RPMI7951 (cell line): Measurements from ENCODE around the gene TRIM63. TPM values are rescaled to one million over a fixed set of nuclear protein-coding genes. Genes with fewer than 3 reads are reported as not detected.
"Not testable (repeated sequence)": the region's sequence is repeated elsewhere in the genome, so short reads cannot be mapped to it uniquely, and the experiment has no call there.

Experiments used
- DNase-seq: peaks from one replicate; pipeline ENCODE4 v3.0.0-alpha.2; 2012; ENCODE audit warnings: low read depth
- total RNA-seq: library from RNA; depleted of rRNA; stranded (reverse); fragments of >200 nt; shearing (Covaris generic); gene quantifications from 2 replicates; pipeline ENCODE4 v1.2.3, GENCODE V29; 2014; rRNA removed

TRIM63 gene
- 0.12 TPM in 1 of 2 replicates, not detected in the other for total RNA-seq

DNA sequence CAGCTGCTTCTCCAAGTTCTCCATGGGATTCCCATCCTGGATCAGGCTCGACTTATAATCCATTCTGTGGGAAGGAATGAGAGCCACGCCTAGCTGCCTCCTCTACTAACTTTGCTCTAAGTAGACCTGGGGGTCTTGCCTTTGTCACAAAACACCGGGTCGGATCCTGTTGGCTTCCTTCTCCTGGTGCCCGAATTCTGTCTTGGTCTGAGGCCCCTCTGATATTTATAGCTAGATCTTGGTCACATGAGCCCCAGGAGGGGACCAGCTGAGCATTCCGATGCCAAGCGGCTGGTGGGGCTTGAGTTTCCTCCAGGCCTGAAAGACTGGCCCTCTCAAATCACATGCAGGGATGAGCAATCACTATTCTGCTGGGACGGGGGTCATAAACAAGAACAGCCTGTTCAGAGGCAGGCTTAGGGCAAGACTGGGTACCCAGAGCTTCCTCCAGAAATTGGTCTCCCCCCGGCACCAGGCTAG lies at the start of gene TRIM63:
Gene TRIM63 (minus strand): TSS at position 199 of the 480 bp plus-strand sequence. CDS start 136 bp downstream, at position 63.
- no peak for DNase-seq

DNA sequence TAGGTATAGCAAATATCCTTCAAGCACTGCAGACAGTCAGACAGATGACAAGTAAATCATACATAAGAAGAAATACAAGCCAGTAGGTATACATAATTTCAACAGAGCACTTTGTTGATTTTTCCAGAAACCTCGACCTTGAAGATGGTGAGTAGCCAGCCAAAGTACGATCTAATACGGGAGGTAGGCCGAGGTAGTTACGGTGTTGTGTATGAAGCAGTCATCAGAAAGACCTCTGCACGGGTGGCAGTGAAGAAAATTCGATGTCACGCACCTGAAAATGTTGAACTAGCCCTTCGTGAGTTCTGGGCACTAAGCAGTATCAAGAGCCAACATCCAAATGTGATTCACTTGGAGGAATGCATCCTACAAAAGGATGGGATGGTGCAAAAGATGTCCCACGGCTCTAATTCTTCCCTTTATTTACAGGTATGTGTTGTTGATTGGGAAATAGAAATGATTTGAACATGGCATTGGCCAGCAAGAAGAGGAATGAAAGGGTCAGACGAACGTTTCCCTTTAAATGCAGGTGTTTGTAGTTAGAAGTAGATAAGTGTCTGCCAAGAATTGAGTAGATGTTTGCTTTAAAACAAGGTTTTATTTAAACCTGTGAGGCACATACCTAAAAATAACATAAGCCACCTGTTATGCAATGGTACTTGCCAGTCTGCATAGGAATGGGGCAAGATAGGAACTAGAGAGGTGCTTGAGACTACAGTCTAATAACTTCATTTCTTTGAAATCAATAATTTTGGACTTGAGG lies 46.9 kb upstream of the TRIM63 start:
- no peak for DNase-seq

DNA sequence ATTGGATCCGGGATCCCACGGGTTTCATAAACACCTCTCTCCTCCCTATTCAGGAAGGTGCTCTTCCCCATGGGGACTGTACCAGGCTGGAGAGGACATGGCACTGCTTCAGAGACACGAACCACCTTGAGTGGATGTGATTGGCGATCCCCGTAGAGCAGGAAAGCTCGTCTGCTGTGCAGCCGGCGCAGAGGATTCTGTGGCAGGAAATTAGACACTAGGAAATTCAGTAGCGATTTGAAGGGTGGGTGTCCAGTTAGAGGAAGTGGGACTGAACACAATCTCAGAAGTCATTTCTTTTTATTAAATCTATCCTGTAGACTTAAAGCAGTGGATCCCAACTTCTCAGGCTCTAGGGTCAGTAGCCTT lies 45.0 kb upstream of the TRIM63 start:
- peak; percentile 15 for DNase-seq

DNA sequence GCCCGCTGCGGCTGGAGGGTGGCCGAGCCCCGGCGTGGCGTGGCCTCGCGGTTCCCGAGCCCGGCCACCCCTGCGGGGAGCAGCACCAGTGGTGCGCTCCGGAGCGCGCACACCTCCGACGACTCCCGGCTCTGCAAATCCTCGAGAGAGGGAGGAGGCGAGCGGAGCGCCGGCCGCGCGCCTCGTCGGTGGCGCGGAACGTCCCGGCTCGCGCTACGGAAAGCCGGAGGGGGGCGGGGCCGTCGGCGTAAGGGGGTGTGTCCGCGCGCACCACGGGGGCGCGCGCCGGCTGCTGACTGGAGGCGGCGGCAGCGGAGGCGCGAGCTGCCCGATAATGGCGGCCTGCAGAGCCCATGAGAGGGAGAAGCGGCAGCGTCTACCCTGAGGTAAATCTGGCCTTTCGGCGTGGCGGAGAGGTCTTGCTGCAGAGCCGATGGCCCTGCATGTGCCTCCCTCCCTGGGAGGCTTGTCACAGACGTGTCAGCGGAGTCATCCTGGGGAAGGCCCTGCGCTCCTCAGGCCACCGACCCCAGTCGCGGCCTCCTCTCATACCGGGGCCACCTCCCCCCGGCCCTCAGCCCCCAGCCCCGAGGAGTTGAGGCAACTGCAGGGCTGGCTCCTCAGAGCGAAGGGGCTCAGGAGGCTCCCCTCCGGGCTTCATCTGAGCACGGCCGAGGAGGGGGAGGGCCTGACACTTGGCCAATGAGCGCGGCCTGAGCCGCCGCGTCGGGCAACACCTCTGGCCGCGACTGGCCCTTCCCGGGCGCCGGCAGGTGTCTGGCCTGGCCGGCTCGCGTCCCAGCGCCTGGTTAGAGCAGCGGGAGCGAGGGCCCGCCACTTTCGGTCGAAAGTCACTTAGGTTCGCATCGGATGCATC lies 44.3 kb upstream of the TRIM63 start, which contains the start of gene PDIK1L:
Gene PDIK1L (plus strand): TSS at position 295 of the 877 bp plus-strand sequence. CDS start 2,485 bp downstream, outside the sequence.
- peak; percentile 95 for DNase-seq

DNA sequence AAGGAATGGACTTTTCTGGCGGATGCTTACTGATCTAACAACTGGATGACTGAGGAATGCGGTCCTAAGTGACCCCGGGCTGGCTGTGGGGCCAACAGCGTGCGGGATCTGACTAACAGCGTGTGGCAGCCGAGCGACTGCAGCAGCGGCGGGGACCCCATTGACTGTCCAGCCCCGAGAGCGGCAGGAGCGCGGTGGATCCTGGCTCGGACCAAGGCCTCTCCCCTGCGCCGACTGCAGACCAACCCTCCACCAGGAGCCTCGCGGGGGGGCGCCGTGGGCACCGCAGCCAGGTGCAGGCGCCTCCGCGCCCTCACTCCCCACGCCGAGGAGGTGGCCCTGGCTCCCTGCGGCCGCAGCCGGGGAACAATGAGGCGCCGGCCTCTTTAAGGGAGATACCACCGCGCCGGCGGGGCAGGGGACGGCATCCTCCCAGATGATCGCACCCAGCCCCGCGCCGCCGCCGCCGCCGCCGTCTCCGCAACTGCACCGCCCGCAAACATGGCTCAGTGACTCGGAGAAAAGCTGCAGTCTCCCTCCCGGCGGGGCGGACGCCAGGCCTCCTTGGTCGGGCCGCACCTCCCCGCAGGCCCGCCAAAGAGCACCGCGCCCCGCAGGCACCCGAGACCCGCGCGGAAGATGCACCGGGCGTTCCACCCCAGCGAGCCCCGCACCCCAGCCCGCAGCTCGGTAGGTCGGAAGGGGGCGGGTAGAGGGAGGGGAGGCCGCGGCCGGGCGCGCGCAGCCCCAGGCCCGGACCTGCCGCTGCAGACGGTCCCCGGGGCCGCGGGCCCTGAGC lies 43.5 kb upstream of the TRIM63 start:
- DNase-seq, result peak; percentile 75

DNA sequence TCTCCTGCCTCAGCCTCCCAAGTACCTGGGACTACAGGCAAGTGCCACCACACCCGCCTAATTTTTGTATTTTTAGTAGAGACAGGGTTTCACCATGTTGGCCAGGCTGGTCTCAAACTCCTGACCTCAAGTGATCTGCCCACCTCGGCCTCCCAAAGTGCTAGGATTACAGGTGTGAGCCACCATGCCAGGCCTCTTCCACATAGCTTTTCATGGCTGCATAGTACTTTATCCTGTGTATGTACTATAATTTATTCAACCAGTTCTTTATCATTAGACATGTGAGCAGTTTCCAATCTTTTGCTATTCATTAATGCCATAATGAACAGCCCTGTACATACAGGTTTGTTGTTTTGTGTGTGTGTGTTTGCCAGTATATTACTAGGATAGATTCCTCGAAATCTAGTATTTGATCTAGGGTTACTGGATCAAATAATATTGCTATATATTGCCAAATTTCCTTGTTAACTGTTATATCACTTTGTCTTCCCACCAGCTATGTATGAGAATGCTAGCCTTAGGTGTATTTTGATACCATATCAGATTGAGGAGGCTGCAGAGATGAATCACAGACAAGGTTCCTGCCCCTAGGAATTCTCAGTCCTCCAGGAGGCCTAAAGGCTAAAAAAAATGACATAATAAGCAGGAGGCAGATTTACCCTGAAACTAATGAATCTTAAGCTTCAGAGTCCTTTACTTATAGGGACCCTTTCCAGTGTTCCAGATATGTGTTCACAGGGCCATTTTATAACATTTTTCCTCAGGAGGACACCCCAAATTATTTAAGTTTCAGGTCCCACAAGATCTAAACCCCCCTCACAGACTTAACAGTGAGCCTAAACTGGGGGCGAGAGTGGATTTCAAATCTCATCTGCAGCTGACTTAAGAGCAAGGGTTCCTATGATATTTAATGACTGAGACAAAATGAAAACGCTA lies 42.1 kb upstream of the TRIM63 start:
- DNase-seq, result no peak

DNA sequence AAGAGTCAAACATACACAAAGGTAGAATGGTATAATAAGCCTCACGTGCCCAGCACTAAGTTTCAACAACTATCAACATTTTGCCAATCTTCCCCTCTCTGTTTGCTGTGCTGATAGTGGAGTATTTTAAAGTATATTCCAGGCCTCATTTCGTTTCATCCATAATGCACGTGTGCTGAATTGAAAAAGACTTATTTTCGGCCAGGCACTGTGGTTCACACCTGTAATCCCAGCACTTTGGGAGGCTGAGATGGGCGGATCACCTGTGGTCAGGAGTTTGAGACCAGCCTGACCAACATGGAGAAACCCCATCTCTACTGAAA lies 37.8 kb upstream of the TRIM63 start:
- not testable (repeated sequence) for DNase-seq

DNA sequence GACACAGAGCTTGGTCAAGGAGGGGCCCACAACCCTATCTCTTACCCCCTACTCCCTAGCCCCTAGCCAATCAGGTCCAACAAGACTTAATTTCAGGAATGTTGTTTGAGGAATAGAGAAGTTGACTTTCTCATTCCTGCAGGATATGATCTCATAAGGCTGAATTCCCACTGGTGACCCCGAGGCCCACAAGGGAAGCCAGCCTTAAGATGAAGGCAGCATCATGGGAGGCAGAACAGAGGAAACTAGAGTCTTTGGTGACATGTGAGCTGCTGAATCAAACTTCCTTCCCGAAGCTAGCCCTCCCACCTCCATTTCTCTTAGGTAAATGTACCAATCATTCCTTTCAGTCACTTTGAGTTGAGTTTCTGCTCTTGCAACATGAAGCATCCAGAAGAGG lies 35.1 kb upstream of the TRIM63 start:
- no peak for DNase-seq

DNA sequence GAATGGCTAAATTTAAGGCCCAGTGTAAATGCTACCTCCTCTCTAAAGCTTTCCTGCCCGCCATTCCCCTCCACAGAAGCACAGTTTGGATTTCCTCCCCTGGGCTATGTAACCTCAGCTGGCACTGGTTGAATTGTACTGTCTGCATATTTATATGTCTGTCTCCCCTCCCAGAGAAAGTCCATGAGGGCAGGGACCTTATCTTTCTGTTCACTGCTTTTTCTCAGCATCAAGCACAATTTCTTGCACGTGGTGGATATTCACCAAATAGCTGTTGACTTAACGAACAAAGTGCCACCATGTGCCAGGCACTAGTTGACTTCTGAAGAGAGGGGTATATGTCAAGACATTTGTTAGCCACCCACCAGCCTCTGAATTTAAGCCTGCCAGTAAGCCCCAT lies 34.7 kb upstream of the TRIM63 start:
- no peak for DNase-seq

DNA sequence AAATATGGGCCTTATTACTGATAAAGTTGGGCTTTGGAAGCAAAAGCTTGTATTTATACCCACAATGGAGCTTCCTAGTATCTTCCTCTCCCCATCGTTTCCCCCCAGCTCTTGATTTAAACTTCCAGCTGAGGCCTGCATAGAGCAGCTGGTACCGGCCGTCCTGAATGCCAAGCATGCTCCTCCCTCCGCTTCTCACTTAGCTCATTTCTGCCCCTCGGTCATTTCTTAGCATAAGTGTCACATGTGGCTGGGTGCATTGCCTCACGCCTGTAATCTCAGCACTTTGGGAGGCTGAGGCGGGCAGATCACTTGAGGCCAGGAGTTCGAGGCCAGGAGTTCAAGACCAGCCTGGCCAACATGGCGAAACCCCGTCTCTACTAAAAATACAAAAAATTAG lies 32.8 kb upstream of the TRIM63 start:
- DNase-seq, result not testable (repeated sequence)

DNA sequence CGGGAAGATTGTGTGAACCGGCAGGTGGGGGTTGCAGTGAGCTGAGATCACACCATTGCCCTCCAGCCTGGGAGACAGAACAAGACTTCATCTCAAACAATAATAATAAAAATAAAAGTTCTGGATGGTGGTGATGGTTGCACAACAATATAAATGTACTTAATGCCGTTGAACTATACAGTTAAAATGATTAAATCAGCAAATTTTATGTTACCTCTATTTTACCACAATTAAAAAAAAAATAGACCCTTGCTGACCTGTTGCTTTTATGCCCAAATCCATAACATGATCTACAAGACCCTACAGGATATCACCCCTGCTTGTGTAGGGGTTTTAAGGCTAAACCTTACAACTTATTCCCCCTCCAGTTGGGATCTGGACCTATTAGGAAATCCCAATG lies 32.4 kb upstream of the TRIM63 start:
- DNase-seq, result no peak

DNA sequence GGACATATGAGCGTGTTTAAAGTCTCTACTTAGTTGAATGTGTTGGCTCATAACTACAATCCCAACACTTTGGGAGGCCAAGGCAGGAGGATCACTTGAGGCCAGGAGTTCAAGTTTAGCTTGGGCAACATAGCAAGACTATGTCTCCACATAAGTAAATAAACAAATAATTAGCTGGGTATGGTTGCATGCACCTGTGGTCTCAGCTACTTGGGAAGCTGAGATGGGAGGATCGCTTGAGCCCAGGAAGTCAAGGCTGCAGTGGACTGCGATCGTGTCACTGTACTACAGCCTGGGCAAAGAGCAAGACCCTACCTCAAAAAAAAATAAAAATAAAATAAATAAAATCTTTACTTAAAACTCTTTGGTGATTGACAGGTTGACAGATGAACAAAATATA lies 31.2 kb upstream of the TRIM63 start:
- DNase-seq, result no peak

DNA sequence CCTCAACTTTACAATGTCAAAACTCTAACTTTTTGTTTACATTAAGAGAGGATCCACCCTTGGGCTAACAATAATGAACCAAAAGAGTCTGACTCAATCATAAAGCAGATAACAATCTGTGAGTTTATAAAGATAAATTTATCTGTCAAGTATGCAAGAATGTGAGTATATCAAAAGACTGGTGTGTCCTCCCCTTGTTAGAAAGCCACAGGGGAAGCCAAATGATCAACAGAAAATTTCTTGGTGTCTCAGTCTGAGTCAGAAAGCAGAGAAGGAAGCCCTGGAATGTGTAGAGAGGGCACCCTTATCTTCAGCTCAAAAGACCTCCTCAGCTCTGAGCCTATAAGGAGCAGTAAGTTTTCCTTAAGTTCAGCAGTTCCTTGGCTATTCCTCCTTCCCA lies 30.3 kb upstream of the TRIM63 start:
- DNase-seq, result peak; percentile 83

DNA sequence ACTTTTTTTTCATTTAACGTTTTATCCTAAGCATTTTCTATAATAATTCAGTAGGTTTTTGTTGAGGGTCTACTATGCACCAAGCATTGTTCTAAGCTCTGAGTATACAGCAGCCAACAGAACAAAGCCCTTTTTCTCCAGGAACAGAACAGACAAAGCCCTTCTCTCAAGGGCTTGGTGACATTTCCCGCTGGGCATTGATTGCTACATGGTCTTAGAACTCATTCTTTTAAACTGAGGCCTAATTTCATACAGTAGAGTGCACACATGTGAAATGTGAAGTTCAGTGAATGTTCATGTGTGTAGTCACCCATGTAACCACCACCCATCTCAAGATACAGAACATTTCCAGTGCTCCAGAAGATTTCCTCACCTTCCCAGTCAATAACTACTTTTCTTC lies 29.0 kb upstream of the TRIM63 start:
- no peak for DNase-seq

DNA sequence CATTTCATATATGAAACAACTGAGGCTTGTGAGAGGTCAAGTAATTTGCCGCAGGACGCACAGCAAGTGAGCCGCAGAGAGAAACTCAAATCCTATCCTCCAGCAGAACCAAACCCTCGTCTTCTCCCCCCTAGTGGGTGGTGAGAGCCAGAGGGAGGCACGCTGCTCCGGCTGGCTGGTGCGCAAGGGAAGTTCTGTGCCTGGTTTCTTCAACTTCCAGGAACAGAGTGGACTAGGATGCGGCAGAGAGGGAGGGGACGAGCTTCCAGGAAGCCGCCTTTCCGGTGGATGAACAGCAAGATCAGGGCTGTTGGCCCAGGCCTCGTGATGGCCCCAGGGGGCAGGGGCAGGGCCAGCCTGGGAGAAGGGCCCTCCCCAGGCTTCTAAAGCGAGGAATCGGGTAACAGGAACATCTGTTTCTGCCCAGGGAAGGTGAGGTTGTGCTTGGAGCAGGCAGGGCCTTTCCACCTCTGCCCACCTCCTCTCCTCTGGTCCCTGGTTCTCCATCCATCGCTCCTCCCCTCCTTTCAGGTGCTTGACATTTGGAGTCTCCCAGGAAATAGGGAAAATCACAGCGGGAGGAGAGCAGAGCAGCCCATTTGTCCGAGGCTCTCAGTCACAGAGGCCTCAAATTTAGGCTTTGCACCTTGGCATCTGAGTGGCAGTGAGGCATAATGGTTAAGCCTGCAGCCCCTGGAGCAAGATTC lies 27.4 kb upstream of the TRIM63 start:
- peak; percentile 79 for DNase-seq

DNA sequence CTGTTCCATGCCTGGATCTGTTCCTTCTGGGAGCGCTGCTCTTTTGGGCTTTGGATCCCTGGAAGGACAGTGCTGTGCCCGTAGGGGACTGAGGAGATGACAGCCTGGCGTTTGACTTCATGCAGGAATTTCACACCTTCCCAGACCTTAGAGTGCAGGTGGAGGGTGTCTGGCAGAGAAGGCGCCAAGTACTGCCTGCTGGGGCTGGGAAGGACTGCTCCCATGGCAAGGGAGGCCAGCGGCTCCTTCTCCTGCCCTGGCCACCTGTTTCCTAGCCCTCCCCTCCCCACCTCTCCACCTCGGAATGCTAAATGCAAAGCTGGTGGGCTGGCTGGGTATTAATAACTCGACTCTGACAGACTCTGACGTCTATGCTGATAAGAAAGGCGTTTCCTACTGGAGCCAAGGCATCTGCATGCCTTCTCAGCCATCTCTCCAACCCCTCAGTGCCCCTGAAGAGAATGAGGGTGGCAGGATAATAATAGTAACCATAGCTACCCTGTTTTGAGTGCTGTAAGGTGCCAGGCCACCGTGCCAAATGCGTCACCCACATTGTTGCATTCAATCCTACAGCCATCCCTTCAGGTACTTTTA lies 26.7 kb upstream of the TRIM63 start:
- DNase-seq, result no peak

DNA sequence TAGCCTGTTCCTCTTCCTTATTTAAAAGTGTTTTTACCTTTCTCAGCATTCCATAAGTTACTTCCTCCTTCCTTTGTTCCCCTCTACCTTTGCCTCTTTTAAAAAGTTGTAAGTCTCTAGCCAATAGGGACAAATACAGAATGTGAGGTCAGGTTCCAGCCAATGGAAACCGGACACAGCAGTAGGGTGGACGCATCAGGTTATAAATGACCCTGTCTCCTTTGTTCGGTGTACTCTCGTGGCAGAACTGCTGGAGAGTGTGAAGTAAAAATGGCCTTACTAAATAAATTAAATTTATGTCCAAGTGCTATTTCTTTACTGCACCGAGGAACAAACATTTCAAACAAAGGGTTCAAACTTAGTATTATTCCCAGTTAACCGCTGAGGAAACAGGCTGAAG lies 26.1 kb upstream of the TRIM63 start:
- not testable (repeated sequence) for DNase-seq

DNA sequence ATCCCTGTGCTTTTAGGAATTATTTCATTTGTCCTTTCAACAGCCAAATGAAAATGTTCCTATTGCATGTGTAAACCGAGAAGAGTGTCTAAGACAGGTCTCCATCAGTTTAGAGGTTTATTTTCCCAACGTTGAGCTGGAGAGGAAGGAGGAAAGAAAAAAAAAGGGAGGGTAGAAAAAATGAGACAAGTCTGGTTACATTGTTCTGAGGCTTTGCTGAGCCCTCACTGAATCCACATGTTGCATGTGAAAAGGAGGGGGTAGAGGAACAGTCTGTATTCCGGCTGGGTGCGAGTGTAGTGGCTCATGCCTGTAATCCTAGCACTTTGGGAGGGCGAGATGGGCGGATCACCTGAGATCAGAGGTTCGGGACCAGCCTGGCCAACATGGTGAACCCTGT lies 25.0 kb upstream of the TRIM63 start:
- no peak for DNase-seq

DNA sequence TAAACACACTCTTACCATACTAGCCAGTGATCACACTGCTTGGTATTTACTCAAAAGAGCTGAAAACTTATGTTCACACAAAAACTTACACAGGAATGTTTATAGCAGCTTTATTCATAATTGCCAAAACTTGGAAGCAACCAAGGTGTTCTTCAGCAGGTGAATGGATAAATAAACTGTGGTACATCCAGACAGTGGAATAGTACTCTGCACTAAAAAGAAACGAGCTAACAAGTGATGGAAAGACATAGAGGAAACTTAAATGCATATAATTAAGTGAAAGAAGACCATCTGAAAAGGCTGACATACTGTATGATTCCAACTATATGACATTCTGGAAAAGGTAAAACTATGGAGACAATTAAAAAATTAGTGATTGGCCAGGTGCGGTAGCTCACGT lies 23.5 kb upstream of the TRIM63 start:
- no peak for DNase-seq

DNA sequence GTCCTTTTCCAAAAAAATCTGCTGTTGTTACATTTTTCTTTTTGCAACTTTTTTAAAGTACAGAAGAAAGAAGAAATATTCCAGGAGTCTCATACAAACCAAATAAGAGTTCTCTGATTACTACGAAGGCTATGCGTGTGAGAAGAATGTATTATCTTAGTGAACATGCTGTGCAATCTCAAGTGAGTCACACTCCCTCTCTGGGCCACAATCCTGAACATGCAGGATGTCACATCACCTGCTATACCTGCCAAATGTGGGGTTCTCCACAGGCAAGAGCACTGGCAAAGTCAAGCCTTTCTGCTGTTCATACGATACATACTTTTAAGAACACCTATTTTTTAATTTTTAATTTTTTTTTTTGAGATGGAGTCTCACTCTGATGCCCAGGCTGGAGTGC lies 21.7 kb upstream of the TRIM63 start:
- no peak for DNase-seq
